GM19023 (cell line): ENCODE measurements around the gene GLP2R.
"Not testable (repeated sequence)": the region's sequence is repeated elsewhere in the genome, so short reads cannot be mapped to it uniquely, and the experiment has no call there.

ENCODE experiments used
- ATAC-seq: cut with Tn5 transposase; IDR thresholded peaks from one replicate; pipeline ENCODE4 v1.9.1; 2021; ENCODE audit warnings: mild to moderate bottlenecking, moderate library complexity; ENCODE audit not compliant: unreplicated experiment

GLP2R gene

DNA sequence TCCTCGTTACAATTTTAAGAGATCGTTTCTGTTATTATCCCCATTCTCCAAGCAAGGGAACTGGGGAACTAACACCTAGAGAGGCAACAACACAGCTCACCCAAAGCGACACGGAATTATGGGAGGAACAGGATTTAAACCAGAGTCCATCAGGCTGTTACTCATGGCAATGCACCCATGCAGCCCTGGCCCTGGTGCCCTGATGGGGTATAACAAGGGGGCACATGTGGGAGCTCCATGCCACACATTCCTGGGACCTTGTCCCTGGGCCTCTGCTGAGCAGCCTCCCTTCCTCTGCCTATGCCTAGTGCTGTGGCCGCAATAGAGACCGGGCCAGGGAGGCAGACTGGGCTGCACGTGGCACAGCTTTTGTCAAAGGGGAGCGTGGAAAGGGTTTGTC lies 92.6 kb downstream of the GLP2R start:
- ATAC-seq, result no peak

DNA sequence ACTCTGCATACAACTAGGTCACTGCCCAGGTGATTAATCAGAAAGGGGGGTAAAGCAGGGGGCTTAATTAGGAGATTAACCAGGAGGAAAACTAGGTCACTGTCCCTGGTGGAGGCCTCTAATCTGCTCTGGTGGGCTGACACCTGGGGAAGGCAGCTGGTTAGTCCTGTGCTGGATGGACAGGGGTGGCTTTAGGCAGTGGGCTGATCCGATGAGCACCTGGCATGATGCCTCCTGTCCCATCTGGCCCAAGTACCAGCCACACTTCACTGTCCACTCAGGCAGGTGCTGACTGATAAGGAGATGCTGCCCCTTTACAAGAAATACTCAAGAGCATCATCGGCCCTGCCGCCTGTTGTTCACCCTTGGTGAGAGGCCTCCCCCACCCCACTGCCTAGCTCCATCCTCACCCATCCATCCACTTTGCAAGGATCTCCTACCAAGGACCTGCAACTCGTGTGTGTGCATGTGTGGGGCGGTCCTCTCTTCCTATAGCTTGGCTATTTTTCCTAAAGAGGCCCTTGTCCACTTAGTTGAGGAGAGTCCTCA lies 93.2 kb downstream of the GLP2R start:
- ATAC-seq, result no peak

DNA sequence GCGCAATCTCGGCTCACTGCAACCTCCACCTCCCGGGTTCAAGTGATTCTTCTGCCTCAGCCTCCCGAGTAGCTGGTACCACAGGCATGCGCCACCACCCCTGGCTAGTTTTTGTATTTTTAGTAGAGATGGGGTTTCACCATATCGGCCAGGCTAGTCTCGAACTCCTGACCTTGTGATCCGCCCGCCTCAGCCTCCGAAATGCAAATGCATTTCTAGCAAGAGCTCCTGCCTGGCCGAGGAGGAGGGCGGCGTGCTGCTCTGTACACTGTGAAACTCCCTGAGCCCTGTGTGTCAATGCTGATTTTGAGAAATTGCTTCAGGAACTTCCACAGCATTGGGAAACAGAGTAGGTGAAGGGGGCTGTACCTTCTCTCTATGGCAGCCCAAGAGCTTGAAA lies 95.5 kb downstream of the GLP2R start:
- not testable (repeated sequence) for ATAC-seq

DNA sequence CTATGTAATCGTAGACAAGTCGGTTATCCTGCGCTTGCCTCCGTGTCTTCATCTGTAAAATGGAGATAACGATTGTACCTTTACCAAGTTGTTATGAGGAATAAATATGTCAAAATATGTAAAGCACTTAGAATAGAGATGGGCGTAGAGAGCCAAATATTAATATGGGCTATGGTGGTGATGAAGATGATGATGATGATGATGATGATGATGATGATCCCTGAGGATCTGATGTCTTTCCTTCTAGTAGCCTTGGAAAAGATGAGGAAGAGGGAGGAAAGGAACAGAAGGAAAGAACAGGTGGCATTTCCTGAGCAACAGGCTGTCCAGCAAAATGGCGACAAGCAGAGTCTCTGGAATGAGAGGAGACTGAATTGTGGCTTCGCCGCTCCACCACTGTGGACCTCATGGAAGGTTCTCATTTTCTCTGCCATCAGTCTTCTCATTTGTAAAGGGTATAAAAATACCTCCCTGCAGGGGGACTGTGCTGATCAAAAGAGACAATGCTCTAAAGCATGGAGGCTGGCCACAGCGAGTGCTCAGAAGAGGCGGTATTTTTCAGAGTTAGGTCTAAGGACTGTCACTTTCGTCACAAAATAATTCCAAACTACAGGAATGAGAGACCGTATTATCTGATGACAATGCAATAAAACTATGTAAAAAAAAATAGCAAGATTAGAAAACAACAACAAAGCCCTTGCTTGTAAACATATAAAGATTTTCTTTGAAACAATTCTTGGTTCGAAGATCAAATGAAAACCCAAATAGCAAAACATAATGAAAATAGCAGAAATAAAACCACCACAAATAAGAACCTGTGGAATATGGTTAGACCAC lies 96.5 kb downstream of the GLP2R start:
- ATAC-seq, result no peak

DNA sequence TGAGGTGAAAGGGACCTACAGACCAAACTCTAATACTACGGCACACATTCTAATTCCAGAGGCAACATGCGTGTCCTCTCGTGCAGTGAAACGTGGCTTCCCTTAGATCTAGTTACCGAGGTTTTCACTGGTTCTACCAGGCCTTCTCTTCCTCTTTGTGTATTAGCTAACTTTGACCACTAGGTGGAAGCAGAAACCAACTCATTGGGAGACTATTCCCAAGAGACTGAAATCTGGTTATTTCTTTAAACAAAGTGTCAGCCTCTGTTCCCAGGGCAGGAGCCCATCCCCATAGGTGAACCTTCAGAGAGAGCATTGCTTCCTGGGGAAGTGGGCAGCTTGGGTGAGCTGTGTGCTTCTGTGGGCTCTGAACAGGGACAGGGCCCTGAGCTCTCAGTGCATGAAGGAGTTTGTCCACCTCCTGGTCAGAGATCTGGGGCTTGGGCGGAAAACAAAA lies 99.0 kb downstream of the GLP2R start:
- ATAC-seq, result no peak

DNA sequence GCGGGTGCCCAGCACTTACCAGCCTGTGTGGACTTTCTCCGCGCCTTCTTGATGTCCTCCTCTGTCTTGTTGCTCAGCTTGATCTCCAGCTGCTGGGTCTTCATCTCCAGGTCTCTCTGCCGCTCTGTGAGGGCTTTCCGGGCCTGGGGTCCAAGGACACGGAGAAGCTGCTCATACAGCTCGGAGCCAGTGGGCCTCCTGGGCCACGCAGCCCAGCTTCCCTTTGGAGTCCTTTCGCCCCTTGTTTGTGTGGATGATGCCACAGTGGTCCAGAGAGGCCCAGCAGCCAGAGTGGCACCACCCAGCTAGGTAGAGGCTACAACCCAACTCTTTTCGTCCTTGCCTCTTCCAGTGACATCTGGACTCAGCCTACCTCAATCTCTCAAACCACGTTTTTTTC lies 99.7 kb downstream of the GLP2R start:
- no peak for ATAC-seq

DNA sequence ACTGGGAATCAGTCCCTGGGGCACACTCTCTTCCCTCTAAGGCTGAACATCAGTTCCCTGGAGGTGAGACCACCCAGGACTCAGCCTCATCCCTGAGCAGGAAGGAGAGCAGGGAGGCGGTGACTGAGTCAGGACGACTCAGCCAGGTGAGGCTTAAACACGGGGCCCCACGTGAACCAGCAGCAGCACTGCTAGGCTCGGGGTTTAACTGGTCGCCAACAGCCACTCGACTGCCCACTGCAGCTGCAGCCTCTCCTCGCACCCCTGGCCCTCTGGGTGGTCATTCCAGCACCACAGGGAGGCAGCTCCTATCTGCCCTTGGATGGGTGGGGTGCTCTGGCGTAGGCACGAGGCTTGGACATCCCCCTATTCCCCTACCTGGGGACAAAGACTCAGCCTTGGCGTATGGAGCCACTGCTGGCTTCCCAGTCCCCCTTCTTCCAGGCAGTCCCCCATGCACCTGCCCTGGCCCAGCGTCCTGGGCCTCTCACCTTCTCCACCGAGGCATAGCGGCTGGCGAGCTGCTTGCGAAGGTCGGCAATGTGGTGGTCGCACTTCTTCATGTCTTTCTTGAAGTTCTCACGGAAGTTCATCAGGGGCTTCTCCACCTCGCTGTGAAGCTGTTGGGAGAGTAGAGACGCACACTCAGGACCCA lies 100.6 kb downstream of the GLP2R start:
- no peak for ATAC-seq

DNA sequence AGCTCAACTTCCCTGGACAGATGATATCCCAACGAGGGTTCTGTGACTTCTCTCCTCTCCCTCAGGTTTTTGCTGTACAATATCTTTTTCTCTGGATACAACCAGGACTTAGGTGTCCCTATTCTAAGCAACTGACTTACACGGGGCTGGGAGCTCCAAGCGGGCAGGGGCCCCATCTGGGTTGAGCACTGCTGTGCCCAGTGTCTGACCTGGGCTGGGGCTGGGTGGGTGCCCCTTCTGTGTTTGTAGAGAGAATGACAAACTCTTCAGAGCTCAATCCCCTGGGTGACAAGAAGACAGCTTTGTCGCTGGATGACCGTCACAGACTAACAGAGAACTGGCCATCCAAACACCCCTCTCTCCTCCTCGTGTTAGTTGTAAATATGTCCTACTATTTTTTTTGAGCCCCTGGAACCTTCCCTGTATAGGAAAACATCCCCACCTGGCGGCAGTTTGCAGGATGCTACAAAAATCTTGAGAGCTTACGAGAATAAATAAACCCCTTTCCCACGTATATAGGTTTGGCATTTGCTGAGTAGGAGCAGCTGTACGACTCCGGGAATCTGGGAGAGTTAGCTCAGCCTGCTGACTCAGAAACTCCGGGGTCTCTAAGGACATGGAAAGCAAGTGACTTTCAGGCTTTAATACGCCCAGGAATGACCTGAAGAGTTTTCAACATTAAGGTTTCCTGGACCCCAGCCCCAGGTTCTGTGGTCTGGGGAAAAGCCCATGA lies 103.0 kb downstream of the GLP2R start:
- ATAC-seq, result no peak

DNA sequence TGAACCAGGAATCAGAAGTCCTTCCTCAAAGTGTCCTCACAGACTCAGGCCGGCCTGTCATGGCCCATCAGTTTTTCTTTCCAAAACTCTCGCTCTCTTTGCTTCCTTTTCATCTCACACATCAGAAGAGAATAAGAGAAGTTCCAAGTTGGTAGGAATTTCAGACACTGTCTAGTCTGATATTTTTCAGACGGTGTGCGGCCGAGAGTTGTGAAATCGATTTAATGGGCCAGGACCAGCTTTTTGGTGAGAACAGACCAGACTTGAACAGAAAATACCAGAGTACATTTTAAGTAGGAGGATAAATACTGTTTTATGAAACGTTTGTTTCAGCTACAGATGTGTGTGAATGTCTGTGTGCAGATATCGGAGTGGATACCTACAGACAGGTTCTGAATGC lies 104.1 kb downstream of the GLP2R start:
- no peak for ATAC-seq

DNA sequence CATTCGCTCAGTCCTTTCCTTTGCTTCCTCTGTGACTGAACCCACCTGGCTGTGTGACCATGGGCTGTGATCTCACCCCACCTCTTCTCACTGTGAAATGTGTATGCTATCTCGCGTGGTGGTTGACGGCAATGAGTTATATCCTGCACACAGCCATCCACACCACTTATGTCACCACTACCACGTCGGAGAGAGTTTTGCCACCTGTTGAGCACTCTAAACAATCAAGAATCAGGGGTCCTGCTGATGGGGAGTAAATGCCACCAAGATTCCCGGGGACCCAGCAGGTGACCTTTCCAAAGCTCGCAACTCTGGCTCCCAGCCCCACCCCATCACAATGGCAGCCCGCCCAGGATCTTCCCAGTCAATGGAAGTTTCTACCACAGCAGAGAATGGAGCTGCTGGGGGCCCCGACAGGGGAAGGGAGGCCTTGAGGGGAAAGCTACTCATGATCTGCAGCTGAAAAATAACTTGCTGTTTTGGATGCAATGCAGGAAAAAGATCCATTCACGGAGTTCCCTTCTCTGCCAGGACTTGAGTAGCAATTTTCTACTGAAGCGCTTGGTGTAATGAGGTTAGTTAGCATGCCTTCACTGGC lies 105.5 kb downstream of the GLP2R start:
- no peak for ATAC-seq

DNA sequence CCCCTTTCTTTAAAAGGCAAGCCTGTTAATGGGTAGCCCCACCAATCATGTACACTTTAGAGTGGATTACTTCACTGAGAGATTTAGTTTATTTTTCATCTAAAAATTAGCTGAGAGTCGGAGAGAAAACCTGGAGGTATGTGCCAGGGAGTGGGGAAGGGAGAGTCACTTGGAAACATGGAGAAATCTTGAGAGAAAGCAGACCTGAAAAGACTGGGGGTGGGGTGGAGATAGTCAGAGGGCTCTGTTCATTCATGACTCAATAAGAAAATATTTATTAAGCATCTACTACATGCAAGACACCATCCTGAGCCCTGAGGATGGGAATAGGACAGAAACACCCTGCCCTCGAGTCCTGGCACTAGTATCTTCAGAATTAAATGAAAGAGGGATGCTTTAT lies 106.8 kb downstream of the GLP2R start:
- ATAC-seq, result no peak

DNA sequence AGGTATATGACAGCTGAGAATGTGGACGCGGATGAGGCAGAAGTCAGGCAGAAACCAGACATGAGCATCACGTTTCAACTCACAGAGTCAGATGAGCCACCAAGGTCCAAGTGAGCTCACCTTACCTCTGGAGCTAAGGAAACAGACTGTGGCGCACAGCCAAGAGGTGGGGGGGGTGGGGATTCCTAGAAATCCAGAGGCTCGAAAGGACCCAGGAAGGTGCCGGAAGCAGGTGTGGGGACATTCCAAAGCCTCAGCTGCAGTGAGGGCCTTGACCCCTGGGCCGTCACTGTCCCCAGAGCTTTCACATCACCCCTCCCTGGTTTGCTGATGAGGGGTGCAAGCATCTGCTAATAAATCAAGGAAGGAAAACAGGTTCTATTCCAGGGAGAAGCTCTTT lies 108.6 kb downstream of the GLP2R start:
- ATAC-seq, result no peak

DNA sequence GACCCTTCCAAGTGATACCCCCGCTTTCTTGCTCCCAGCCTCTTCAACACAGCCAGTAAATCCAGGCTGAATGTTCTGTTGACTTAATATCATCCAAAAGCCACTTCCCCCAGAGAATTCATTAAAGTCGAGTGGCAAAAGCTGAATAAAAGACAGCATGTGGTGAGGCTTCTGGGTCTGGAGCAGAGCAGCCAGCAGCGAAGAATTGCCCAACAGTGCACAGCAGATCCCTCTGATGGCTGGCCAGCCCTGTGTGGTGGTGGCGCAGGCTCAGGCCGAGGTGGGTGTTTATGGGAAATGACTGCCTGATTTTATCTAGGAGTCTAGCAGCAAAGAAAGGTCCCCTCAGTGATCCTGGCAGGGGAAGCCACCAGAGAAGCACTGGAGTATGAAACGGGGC lies 109.7 kb downstream of the GLP2R start:
- no peak for ATAC-seq

DNA sequence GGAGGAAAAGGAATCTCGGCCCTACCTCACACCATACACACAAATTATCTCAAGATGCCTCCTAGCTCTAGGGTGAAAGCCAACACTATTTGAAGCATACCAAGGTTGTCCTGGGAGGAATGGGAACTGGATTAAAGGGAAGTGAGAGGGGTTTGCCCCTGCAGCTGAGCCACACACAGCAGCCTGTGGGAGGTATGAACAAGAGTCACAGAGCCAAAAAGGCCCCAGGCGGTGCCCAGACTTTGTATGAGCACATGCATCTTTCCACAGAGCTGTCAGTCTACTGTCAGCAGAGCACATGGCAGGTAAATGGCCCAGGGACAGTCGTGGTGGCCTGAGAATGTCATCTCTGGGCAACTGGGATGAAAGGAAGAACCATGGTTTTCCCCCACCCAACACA lies 110.4 kb downstream of the GLP2R start:
- no peak for ATAC-seq

DNA sequence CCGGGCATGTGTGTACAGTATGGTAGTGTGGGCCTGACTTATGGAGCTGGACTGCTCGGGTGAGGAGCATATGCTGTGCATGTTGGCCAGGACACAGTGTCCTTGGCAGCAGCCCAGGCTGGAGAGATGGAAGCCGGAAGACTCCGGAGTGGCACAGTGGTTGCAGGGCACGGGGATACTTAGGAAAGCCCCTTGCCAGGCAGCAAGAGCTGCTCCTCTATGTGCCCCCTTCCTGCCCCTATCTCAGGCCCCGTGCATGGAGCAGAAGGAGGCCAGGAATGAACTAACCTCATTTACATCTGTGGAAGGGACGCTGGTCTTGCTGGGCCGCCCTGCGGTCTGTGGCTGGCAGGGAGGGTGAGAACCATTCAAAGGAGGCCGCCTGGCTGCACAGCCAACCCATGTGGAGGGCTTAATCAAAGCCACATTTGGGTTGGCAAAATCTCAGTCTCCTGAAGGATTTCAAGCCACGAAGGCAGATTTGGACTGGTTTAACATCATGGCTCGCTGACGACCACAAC lies 111.6 kb downstream of the GLP2R start:
- ATAC-seq, result no peak

DNA sequence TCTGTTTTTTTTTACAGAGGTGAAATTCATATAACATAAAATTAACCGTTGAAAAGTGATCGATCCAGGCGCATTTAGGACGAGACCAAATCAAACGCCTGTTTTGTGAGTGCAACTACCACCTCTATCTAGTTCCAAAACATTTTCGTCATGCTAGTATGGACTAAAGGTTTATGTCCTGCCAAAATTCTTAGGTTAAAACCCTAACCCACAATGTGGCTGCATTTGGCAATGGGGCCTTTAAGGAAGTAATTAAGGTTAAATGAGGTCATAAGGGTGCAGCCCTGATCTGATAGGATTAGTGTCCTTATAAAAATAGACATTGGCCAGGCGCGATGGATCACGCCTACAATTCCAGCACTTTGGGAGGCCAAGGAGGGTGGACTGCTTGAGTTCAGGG lies 112.2 kb downstream of the GLP2R start:
- no peak for ATAC-seq

DNA sequence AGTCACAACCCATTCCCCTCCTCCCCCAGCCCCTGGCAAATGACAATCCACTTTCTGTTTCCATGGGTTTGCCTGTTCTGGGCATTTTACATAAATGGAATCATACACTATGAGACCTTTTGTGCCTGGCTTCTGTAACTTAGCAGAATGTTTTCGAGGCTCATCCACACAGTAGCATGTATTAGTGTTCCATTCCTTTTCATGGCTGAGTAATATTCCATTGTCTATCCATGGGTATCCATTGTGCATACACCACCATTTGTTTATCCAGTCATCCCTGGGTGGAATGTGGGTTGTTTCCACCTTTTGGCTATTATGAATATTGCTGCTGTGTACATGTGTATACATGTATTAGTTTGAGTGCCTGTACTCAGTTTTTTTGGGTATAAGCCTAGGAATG lies 113.0 kb downstream of the GLP2R start:
- no peak for ATAC-seq

DNA sequence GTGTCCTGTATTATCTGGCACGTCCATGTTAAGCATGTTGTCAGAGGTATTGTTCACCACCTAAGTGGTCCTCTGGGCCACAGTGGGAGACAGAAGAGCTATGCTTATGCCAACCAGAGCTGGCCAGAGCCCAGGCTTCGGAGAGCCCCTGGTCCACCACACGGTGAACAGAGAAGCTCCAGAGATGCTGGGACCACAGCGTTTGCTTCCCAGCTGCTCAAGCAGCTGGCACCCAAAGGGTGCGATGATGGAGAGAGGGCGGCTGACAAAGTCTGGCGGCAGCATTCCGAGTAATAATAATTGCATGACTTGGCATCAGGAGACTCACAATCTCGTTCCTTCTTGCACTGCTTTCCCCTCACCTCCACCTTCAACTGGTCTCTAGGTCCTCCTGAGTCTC lies 115.1 kb downstream of the GLP2R start:
- no peak for ATAC-seq

DNA sequence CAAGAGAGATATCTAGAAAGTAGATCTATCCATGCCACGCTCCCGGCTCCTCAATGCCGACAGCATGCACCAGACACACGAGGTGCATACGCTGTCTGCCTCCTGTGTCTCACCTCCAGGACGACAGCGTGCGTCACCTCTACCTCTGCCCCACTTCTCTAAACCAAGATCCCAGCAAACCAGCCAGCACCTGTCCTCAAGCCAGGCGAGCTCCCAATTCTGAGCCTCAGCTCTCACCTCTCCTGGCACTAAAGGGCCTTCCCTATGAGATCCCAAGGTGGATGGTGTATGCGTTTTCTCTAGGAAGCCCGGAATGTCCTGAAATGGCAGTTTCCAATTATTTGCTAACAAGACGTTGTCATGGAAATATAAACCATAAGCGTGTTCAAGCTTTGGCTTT lies 115.6 kb downstream of the GLP2R start:
- ATAC-seq, result no peak
